Lung (tissue), 12 donors: Measurements from ENCODE around the gene ADGRE3. TPM values are rescaled to one million over a fixed set of nuclear protein-coding genes. Genes with fewer than 3 reads are reported as not detected.
A peak's percentile ranks its signal among the peaks of the same experiment; 100 is the strongest.
"Not testable (repeated sequence)": the region's sequence is repeated elsewhere in the genome, so short reads cannot be mapped to it uniquely, and the experiment has no call there.

ENCODE experiments used
- ATAC-seq: fragments of 200-7000 bp; cut with Tn5 transposase; one replicate; pipeline ENCODE4 v1.9.1; 2020; ENCODE audit warnings: moderate number of reproducible peaks; ENCODE audit not compliant: insufficient read depth, low FRiP score
- DNase-seq, 3 donors: peaks; one replicate each; pipeline ENCODE4 v3.0.0-alpha.2; 2013 to 2017
- H3K27ac ChIP-seq, 2 donors: one replicate each; pipeline ENCODE4 v1.5.1; 2013; ENCODE audit warnings: mild to moderate bottlenecking in 2 of 2, moderate library complexity in 2 of 2, control low read depth in 1 of 2, inconsistent platforms in 1 of 2, low read depth in 1 of 2, low read length in 1 of 2
- H3K27me3 ChIP-seq, 3 donors: one replicate each; pipeline ENCODE4 v1.5.1; 2013; ENCODE audit warnings: low read length in 2 of 3; ENCODE audit not compliant: control insufficient read depth in 3 of 3, insufficient read depth in 3 of 3
- H3K36me3 ChIP-seq, 4 donors: one replicate each; pipeline ENCODE4 v1.5.1; 2013; ENCODE audit warnings: low read length in 4 of 4, mild to moderate bottlenecking in 1 of 4, moderate library complexity in 1 of 4; ENCODE audit not compliant: control insufficient read depth in 4 of 4, insufficient read depth in 4 of 4
- H3K4me1 ChIP-seq, 5 donors: one replicate each; pipeline ENCODE4 v1.5.1; 2013; ENCODE audit warnings: low read length in 5 of 5, mild to moderate bottlenecking in 2 of 5, moderate library complexity in 1 of 5; ENCODE audit not compliant: control insufficient read depth in 5 of 5, insufficient read depth in 5 of 5
- H3K4me3 ChIP-seq: one replicate; pipeline ENCODE4 v1.5.1; 2013; ENCODE audit warnings: mild to moderate bottlenecking, control low read depth, moderate library complexity
- H3K9ac ChIP-seq, 2 donors: one replicate each; pipeline ENCODE4 v1.5.1; 2013; ENCODE audit warnings: low read length in 2 of 2, control low read depth in 1 of 2; ENCODE audit not compliant: insufficient read depth in 1 of 2
- H3K9me3 ChIP-seq, 4 donors: one replicate each; pipeline ENCODE4 v1.5.1; 2013; ENCODE audit warnings: low read length in 3 of 4, mild to moderate bottlenecking in 1 of 4, moderate library complexity in 1 of 4; ENCODE audit not compliant: control insufficient read depth in 4 of 4, insufficient read depth in 3 of 4
- CTCF ChIP-seq: IDR thresholded peaks from 2 replicates; pipeline ENCODE4 v1.5.1; 2012; ENCODE audit warnings: mild to moderate bottlenecking; ENCODE audit errors: control extremely low read depth, extremely low read depth
- WGBS, 2 donors: extraction: QIAGEN DNeasy Blood & Tissue Kit; methylation state at CpG; one replicate each; pipeline ENCODE4 v1.1.7; 2013; 5-methylcytosine and 5-hydroxymethylcytosine counted together
- polyA plus RNA-seq, 2 donors: library from polyadenylated mRNA; stranded (reverse); fragments of 200-250 nt; gene quantifications; one replicate each; pipeline ENCODE4 v1.2.1, GENCODE V29; 2013
- total RNA-seq, 2 donors: library from RNA; depleted of rRNA in 1 of 2; stranded (reverse); fragments of >200 nt in 1 of 2; gene quantifications; one replicate each; pipeline ENCODE4 v1.2.1, GENCODE V29; 2014 to 2021
- donor health status: control.
- donor health status: control.
- donor health status: Bipolar disorder and iron deficiency.
- donor health status: healthy.
- donor health status: DM: yes; HTN: yes; CAD: no.

The ADGRE3 gene
- total and polyA plus RNA-seq, 4 donors, result 1.5 to 2.1 (median 1.7) TPM

GRCh38 chr19:14619404-14619803, 55.2 kb downstream of the ADGRE3 start:
- Histone ChIP-seq H3K9ac (no peak overlapping the region), H3K27ac (no peak overlapping the region), H3K4me3 (no peak overlapping the region), H3K36me3 (no peaks in the 10 kb centered on the region), H3K4me1 (no peaks in the 10 kb centered on the region), H3K27me3 (no peaks in the 10 kb centered on the region), H3K9me3 (peaks cover 0 to 13% (median 8%) of the 10 kb centered on the region in 4 donors)
- no peak for DNase-seq
- no peak for TF ChIP-seq CTCF
- ATAC-seq, result no peak

GRCh38 chr19:14616407-14616806, 58.2 kb downstream of the ADGRE3 start:
- 42 to 78% methylated on average over 3 of the region's 3 CpGs for WGBS, 2 donors
- H3K36me3 ChIP-seq, result no peaks in the 10 kb centered on the region
- DNase-seq (no peak), ATAC-seq (no peak)
- H3K27me3 ChIP-seq, result no peaks in the 10 kb centered on the region
- peaks cover 0 to 13% (median 8%) of the 10 kb centered on the region in 4 donors for H3K9me3 ChIP-seq
- H3K9ac ChIP-seq, result no peak overlapping the region
- H3K27ac ChIP-seq, result no peak overlapping the region
- no peak for TF ChIP-seq CTCF
- H3K4me1 ChIP-seq, result no peaks in the 10 kb centered on the region
- H3K4me3 ChIP-seq, result no peak overlapping the region

- Histone ChIP-seq H3K27ac (no peak overlapping the region), H3K9ac (no peak overlapping the region), H3K4me1 (no peaks in the 10 kb centered on the region), H3K4me3 (no peak overlapping the region), H3K9me3 (peaks cover 0 to 14% (median 8%) of the 10 kb centered on the region in 4 donors), H3K36me3 (no peaks in the 10 kb centered on the region), H3K27me3 (no peaks in the 10 kb centered on the region)
- TF ChIP-seq CTCF, result no peak
- WGBS, 2 donors, result 64 to 81% methylated on average over 8 of the region's 8 CpGs
- DNase-seq (no peak), ATAC-seq (no peak)
Measured at GRCh38 chr19:14615623-14616022, 59.0 kb downstream of the ADGRE3 start.

- Histone ChIP-seq H3K4me3 (no peak overlapping the region), H3K27me3 (no peaks in the 10 kb centered on the region), H3K9ac (no peak overlapping the region), H3K36me3 (no peaks in the 10 kb centered on the region), H3K9me3 (peaks cover 0 to 10% (median under 1%) of the 10 kb centered on the region in 4 donors), H3K27ac (no peak overlapping the region), H3K4me1 (no peaks in the 10 kb centered on the region)
- 21 to 29% methylated on average over 4 of the region's 4 CpGs for WGBS, 2 donors
- no peak for TF ChIP-seq CTCF
- DNase-seq (peak in 1 of 3 donors; percentile 3), ATAC-seq (no peak)
Measured at GRCh38 chr19:14614099-14614412, 60.6 kb downstream of the ADGRE3 start.

GRCh38 chr19:14613399-14614098, 61.1 kb downstream of the ADGRE3 start:
- not testable (repeated sequence) for DNase-seq, H3K9me3 ChIP-seq, H3K27me3 ChIP-seq, ATAC-seq, H3K27ac ChIP-seq, H3K4me1 ChIP-seq, H3K9ac ChIP-seq, H3K4me3 ChIP-seq, H3K36me3 ChIP-seq
- 48 to 66% methylated on average over 14 of the region's 14 CpGs for WGBS, 2 donors
